ENCODE measurements around the gene FADS2.

DNA sequence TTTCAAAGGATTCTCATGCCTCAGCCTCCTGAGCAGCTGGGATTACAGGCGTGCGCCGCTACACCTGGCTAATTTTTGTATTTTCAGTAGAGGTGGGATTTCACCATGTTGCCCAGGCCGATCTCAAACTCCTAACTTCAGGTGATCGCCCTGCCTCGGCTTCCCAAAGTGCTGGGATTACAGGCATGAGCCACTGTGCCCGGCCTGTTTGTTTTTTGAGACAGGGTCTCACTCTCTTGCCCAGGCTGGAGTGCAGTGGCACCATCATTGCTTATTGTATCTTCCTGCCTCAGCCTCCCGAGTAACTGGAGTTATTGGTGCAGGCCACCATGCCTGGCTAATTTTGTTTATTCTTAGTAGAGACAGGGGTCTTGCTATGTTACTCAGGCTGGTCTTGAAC lies 8.1 kb downstream of the FADS2 start:
- TF ChIP-seq, protein P1, sequence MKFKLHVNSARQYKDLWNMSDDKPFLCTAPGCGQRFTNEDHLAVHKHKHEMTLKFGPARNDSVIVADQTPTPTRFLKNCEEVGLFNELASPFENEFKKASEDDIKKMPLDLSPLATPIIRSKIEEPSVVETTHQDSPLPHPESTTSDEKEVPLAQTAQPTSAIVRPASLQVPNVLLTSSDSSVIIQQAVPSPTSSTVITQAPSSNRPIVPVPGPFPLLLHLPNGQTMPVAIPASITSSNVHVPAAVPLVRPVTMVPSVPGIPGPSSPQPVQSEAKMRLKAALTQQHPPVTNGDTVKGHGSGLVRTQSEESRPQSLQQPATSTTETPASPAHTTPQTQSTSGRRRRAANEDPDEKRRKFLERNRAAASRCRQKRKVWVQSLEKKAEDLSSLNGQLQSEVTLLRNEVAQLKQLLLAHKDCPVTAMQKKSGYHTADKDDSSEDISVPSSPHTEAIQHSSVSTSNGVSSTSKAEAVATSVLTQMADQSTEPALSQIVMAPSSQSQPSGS (CRISPR knock-in tag; IDR thresholded peaks at IDR 0.05) = no peak
- no peak for TF ChIP-seq TP53 (CRISPR knock-in tag; conservative IDR thresholded peaks at IDR 0.05)
- no peak for TF ChIP-seq U2AF1 (optimal IDR thresholded peaks at IDR 0.05; ENCODE audit: low read depth, low read length)
- TF ChIP-seq MYNN (CRISPR knock-in tag; IDR thresholded peaks at IDR 0.05; ENCODE audit: low read depth) = no peak

Data from HepG2 (cell line).